GM19043 (cell line): Measurements from ENCODE around the gene PHF12.
"Not testable (repeated sequence)": the region's sequence is repeated elsewhere in the genome, so short reads cannot be mapped to it uniquely, and the experiment has no call there.

ENCODE experiments used
- ATAC-seq: cut with Tn5 transposase; IDR thresholded peaks from one replicate; pipeline ENCODE4 v1.9.1; 2021; ENCODE audit warnings: low read depth; ENCODE audit not compliant: unreplicated experiment

PHF12 gene

GRCh38 chr17:28888832-28889231 lies 62.5 kb downstream of the PHF12 start:
- ATAC-seq: no peak

GRCh38 chr17:28887871-28888471 lies 63.3 kb downstream of the PHF12 start:
- no peak for ATAC-seq

GRCh38 chr17:28885951-28886350 lies 65.4 kb downstream of the PHF12 start:
- ATAC-seq: no peak

GRCh38 chr17:28885363-28885762 lies 66.0 kb downstream of the PHF12 start:
- no peak for ATAC-seq

GRCh38 chr17:28883967-28884702 lies 67.2 kb downstream of the PHF12 start:
- no peak for ATAC-seq

GRCh38 chr17:28882154-28882895 lies 69.0 kb downstream of the PHF12 start:
- ATAC-seq: no peak

- no peak for ATAC-seq
These were observed 69.7 kb downstream of the PHF12 start for GRCh38 chr17:28881533-28882056.

GRCh38 chr17:28880572-28880945 lies 70.8 kb downstream of the PHF12 start:
- no peak for ATAC-seq

GRCh38 chr17:28879886-28880571 lies 71.3 kb downstream of the PHF12 start:
- no peak for ATAC-seq

GRCh38 chr17:28878981-28879380 lies 72.3 kb downstream of the PHF12 start:
- ATAC-seq: no peak

- no peak for ATAC-seq
These were observed 73.0 kb downstream of the PHF12 start for GRCh38 chr17:28878158-28878910.

- ATAC-seq: not testable (repeated sequence)
These were observed 74.1 kb downstream of the PHF12 start for GRCh38 chr17:28877150-28877711.

- ATAC-seq: no peak
These were observed 75.3 kb downstream of the PHF12 start for GRCh38 chr17:28875848-28876550.

GRCh38 chr17:28874750-28875149 lies 76.6 kb downstream of the PHF12 start:
- ATAC-seq: no peak

GRCh38 chr17:28873839-28874238 lies 77.5 kb downstream of the PHF12 start:
- no peak for ATAC-seq

GRCh38 chr17:28871056-28871579 lies 80.2 kb downstream of the PHF12 start:
- ATAC-seq: peak; percentile 94

- no peak for ATAC-seq
These were observed 84.0 kb downstream of the PHF12 start for GRCh38 chr17:28867276-28867675.

GRCh38 chr17:28865946-28866752 lies 85.2 kb downstream of the PHF12 start:
- ATAC-seq: no peak
